ENCODE results near the gene PRG2.

PRG2 gene

GRCh38 chr11:57432149-57432561 lies 41.7 kb upstream of the PRG2 start:
- no peak for TF ChIP-seq CTCF (IDR thresholded peaks at IDR 0.05; ENCODE audit: control insufficient read depth, insufficient read depth, low read depth, low read length, missing control alignments)
- no peak for DNase-seq (ENCODE audit: low read depth)
- no peak overlapping the region for H3K4me3 ChIP-seq (ENCODE audit: control insufficient read depth, low read depth, low read length)

GRCh38 chr11:57430952-57431351 lies 40.5 kb upstream of the PRG2 start:
- no peak for DNase-seq (ENCODE audit: low read depth)
- TF ChIP-seq CTCF (IDR thresholded peaks at IDR 0.05; ENCODE audit: control insufficient read depth, insufficient read depth, low read depth, low read length, missing control alignments), result no peak
- no peak overlapping the region for H3K4me3 ChIP-seq (ENCODE audit: control insufficient read depth, low read depth, low read length)

GRCh38 chr11:57429946-57430345 lies 39.5 kb upstream of the PRG2 start:
- no peak overlapping the region for H3K4me3 ChIP-seq (ENCODE audit: control insufficient read depth, low read depth, low read length)
- no peak for TF ChIP-seq CTCF (IDR thresholded peaks at IDR 0.05; ENCODE audit: control insufficient read depth, insufficient read depth, low read depth, low read length, missing control alignments)
- no peak for DNase-seq (ENCODE audit: low read depth)

- no peak overlapping the region for H3K4me3 ChIP-seq (ENCODE audit: control insufficient read depth, low read depth, low read length)
Measured at GRCh38 chr11:57428643-57429042, 38.2 kb upstream of the PRG2 start.

GRCh38 chr11:57427727-57428082 lies 37.3 kb upstream of the PRG2 start:
- TF ChIP-seq CTCF (IDR thresholded peaks at IDR 0.05; ENCODE audit: control insufficient read depth, insufficient read depth, low read depth, low read length, missing control alignments), result no peak
- H3K4me3 ChIP-seq (ENCODE audit: control insufficient read depth, low read depth, low read length), result no peak overlapping the region
- peak; percentile 58 for DNase-seq (ENCODE audit: low read depth)

More at GRCh38 chr11:57428643-57429042, 38.2 kb upstream of the PRG2 start:
- TF ChIP-seq CTCF (IDR thresholded peaks at IDR 0.05; ENCODE audit: control insufficient read depth, insufficient read depth, low read depth, low read length, missing control alignments), result no peak
- no peak for DNase-seq (ENCODE audit: low read depth)

GRCh38 chr11:57426929-57427726 lies 36.7 kb upstream of the PRG2 start, which contains the start of gene SLC43A3:
Gene SLC43A3 (minus strand): TSS chr11:57427121. CDS start chr11:57426172, 949 bp downstream.
- TF ChIP-seq CTCF (IDR thresholded peaks at IDR 0.05; ENCODE audit: control insufficient read depth, insufficient read depth, low read depth, low read length, missing control alignments), result no peak
- DNase-seq (ENCODE audit: low read depth), result peak; percentile 75
- H3K4me3 ChIP-seq (ENCODE audit: control insufficient read depth, low read depth, low read length), result peak within 1 kb of the TSS; percentile 32
